Neural cell (in vitro differentiated cells): ENCODE results near the gene DOCK2. TPM values are rescaled to one million over a fixed set of nuclear protein-coding genes. Genes with fewer than 3 reads are reported as not detected.

Experiments used
- H2AFZ ChIP-seq: fragments of 200-600, 300-800 bp; sonication (generic), shearing (Covaris generic); 2 replicates; pipeline ENCODE4 v1.6.0; 2014; ENCODE audit warnings: low read depth, mild to moderate bottlenecking, antibody characterized with exemption, low read length, moderate library complexity
- H3F3A ChIP-seq: fragments of 200-600 bp; shearing (Covaris generic); 2 replicates; pipeline ENCODE4 v1.6.1; 2016; ENCODE audit warnings: mild to moderate bottlenecking, moderate library complexity, mixed read lengths, antibody characterized with exemption, low read length; ENCODE audit not compliant: insufficient read depth, poor library complexity, severe bottlenecking
- H3K27ac ChIP-seq: fragments of 200-600, 300-800 bp; sonication (generic), shearing (Covaris generic); 2 replicates; pipeline ENCODE4 v1.5.1; 2014; ENCODE audit warnings: mild to moderate bottlenecking, low read length, moderate library complexity
- H3K27me3 ChIP-seq: fragments of 300-800, 200-600 bp; sonication (generic), shearing (Covaris generic); 2 replicates; pipeline ENCODE4 v1.6.0; 2014; ENCODE audit warnings: mild to moderate bottlenecking, low read depth, low read length, moderate library complexity; ENCODE audit not compliant: insufficient read depth
- H3K36me3 ChIP-seq: fragments of 300-800, 200-600 bp; sonication (generic), shearing (Covaris generic); 2 replicates; pipeline ENCODE4 v1.5.1; 2014; ENCODE audit warnings: mild to moderate bottlenecking, antibody characterized with exemption, low read length, moderate library complexity; ENCODE audit not compliant: insufficient read depth
- H3K4me2 ChIP-seq: fragments of 300-800, 200-600 bp; sonication (generic), shearing (Covaris generic); 2 replicates; pipeline ENCODE4 v1.6.0; 2014; ENCODE audit warnings: mild to moderate bottlenecking, low read length
- H3K4me3 ChIP-seq: fragments of 300-800, 200-600 bp; sonication (generic), shearing (Covaris generic); 2 replicates; pipeline ENCODE4 v1.5.1; 2014; ENCODE audit warnings: mild to moderate bottlenecking, low read length, moderate library complexity
- H3K79me2 ChIP-seq: fragments of 200-600 bp; shearing (Covaris generic); replicated peaks from 2 replicates; pipeline ENCODE4 v1.6.0; 2014; ENCODE audit warnings: mild to moderate bottlenecking, low read length, moderate library complexity; ENCODE audit not compliant: insufficient read depth
- H3K9ac ChIP-seq: fragments of 300-800, 200-600 bp; sonication (generic), shearing (Covaris generic); 2 replicates; pipeline ENCODE4 v1.6.1; 2016; ENCODE audit warnings: mild to moderate bottlenecking, low read length, mixed read lengths
- H3K9me2 ChIP-seq: fragments of 200-600 bp; shearing (Covaris generic); 2 replicates; pipeline ENCODE4 v1.6.1; 2016; ENCODE audit warnings: mild to moderate bottlenecking, low read length, mixed read lengths; ENCODE audit not compliant: insufficient read depth
- H3K9me3 ChIP-seq: fragments of 200-600, 300-800 bp; sonication (generic), shearing (Covaris generic); 2 replicates; pipeline ENCODE4 v1.6.1; 2016; ENCODE audit warnings: mild to moderate bottlenecking, mixed run types, low read length, moderate library complexity, mixed read lengths
- H4K20me1 ChIP-seq: fragments of 200-600 bp; shearing (Covaris generic); 2 replicates; pipeline ENCODE4 v1.6.1; 2016; ENCODE audit warnings: mild to moderate bottlenecking, mixed run types; ENCODE audit not compliant: insufficient read depth
- EP300 ChIP-seq: fragments of 450-650 bp; conservative IDR thresholded peaks from 2 replicates; pipeline ENCODE4 v1.6.1; 2014; ENCODE audit warnings: antibody characterized with exemption, mild to moderate bottlenecking, moderate library complexity; ENCODE audit not compliant: poor library complexity, severe bottlenecking
- EZH2 ChIP-seq: fragments of 200-600, 300-800 bp; shearing (Covaris generic), sonication (generic); IDR thresholded peaks from 2 replicates; pipeline ENCODE4 v1.6.1; 2014; ENCODE audit warnings: antibody characterized with exemption, low read length, borderline replicate concordance, mild to moderate bottlenecking; ENCODE audit not compliant: insufficient read depth, poor library complexity, severe bottlenecking
- MXI1 ChIP-seq: fragments of 450-650 bp; conservative IDR thresholded peaks from 2 replicates; pipeline ENCODE4 v1.6.1; 2014; ENCODE audit warnings: antibody characterized with exemption, mild to moderate bottlenecking; ENCODE audit not compliant: poor library complexity, severe bottlenecking
- POLR2AphosphoS5 ChIP-seq: IDR thresholded peaks from 2 replicates; pipeline ENCODE4 v1.6.1; 2012
- RAD21 ChIP-seq: fragments of 450-650 bp; conservative IDR thresholded peaks from 2 replicates; pipeline ENCODE4 v1.6.1; 2014; ENCODE audit warnings: antibody characterized with exemption, mild to moderate bottlenecking, moderate library complexity
- SMC3 ChIP-seq: fragments of 450-650 bp; conservative IDR thresholded peaks from 2 replicates; pipeline ENCODE4 v1.6.1; 2014; ENCODE audit warnings: antibody characterized with exemption, mild to moderate bottlenecking, moderate library complexity; ENCODE audit not compliant: poor library complexity
- TAF1 ChIP-seq: IDR thresholded peaks from 2 replicates; pipeline ENCODE4 v1.6.1; 2012; ENCODE audit warnings: low read depth
- polyA plus RNA-seq: library from polyadenylated mRNA; depleted of rRNA; stranded (reverse); fragments of >200 nt; gene quantifications from 2 replicates; pipeline ENCODE4 v1.2.3, GENCODE V29; 2014
- TF ChIP-seq, protein P1 (sequence below): fragments of 450-650 bp; IDR thresholded peaks from 2 replicates; pipeline ENCODE4 v1.5.1; 2014; ENCODE audit warnings: antibody characterized with exemption, mild to moderate bottlenecking, moderate library complexity; ENCODE audit not compliant: poor library complexity, severe bottlenecking
- TF ChIP-seq, protein P2 (sequence below): IDR thresholded peaks from 2 replicates; pipeline ENCODE4 v1.6.1; 2012; ENCODE audit warnings: borderline replicate concordance

Gene DOCK2
- polyA plus RNA-seq, 1 donor from 2014 or later, result 0.15 TPM

GRCh38 chr5:169801781-169802180, 164.7 kb downstream of the DOCK2 start:
- Histone ChIP-seq H3K4me3 (no peak overlapping the region), H3F3A (no peaks in the 10 kb centered on the region), H3K9ac (no peak overlapping the region), H2AFZ (no peak overlapping the region), H3K4me2 (no peak overlapping the region), H3K27me3 (no peaks in the 10 kb centered on the region), H3K79me2 (no peaks in the 10 kb centered on the region), H3K27ac (no peak overlapping the region), H3K9me3 (no peaks in the 10 kb centered on the region), H4K20me1 (no peaks in the 10 kb centered on the region), H3K9me2 (no peaks in the 10 kb centered on the region), H3K36me3 (no peaks in the 10 kb centered on the region)
- TF ChIP-seq POLR2AphosphoS5 (no peak), MXI1 (no peak), TAF1 (no peak), EZH2 (no peak), EP300 (no peak), SMC3 (no peak), RAD21 (no peak)
- TF ChIP-seq, protein P1, sequence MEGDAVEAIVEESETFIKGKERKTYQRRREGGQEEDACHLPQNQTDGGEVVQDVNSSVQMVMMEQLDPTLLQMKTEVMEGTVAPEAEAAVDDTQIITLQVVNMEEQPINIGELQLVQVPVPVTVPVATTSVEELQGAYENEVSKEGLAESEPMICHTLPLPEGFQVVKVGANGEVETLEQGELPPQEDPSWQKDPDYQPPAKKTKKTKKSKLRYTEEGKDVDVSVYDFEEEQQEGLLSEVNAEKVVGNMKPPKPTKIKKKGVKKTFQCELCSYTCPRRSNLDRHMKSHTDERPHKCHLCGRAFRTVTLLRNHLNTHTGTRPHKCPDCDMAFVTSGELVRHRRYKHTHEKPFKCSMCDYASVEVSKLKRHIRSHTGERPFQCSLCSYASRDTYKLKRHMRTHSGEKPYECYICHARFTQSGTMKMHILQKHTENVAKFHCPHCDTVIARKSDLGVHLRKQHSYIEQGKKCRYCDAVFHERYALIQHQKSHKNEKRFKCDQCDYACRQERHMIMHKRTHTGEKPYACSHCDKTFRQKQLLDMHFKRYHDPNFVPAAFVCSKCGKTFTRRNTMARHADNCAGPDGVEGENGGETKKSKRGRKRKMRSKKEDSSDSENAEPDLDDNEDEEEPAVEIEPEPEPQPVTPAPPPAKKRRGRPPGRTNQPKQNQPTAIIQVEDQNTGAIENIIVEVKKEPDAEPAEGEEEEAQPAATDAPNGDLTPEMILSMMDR, result no peak
- TF ChIP-seq, protein P2, sequence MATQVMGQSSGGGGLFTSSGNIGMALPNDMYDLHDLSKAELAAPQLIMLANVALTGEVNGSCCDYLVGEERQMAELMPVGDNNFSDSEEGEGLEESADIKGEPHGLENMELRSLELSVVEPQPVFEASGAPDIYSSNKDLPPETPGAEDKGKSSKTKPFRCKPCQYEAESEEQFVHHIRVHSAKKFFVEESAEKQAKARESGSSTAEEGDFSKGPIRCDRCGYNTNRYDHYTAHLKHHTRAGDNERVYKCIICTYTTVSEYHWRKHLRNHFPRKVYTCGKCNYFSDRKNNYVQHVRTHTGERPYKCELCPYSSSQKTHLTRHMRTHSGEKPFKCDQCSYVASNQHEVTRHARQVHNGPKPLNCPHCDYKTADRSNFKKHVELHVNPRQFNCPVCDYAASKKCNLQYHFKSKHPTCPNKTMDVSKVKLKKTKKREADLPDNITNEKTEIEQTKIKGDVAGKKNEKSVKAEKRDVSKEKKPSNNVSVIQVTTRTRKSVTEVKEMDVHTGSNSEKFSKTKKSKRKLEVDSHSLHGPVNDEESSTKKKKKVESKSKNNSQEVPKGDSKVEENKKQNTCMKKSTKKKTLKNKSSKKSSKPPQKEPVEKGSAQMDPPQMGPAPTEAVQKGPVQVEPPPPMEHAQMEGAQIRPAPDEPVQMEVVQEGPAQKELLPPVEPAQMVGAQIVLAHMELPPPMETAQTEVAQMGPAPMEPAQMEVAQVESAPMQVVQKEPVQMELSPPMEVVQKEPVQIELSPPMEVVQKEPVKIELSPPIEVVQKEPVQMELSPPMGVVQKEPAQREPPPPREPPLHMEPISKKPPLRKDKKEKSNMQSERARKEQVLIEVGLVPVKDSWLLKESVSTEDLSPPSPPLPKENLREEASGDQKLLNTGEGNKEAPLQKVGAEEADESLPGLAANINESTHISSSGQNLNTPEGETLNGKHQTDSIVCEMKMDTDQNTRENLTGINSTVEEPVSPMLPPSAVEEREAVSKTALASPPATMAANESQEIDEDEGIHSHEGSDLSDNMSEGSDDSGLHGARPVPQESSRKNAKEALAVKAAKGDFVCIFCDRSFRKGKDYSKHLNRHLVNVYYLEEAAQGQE, result no peak

- no peak overlapping the region for H3K27ac ChIP-seq
- no peaks in the 10 kb centered on the region for H3K79me2 ChIP-seq
- no peak overlapping the region for H3K4me2 ChIP-seq
- TF ChIP-seq SMC3, result no peak
- TF ChIP-seq TAF1, result no peak
- no peak for TF ChIP-seq EP300
- TF ChIP-seq MXI1, result no peak
- TF ChIP-seq RAD21, result no peak
- TF ChIP-seq, protein P2, result no peak
- no peak for TF ChIP-seq POLR2AphosphoS5
- H3K36me3 ChIP-seq, result no peaks in the 10 kb centered on the region
- no peaks in the 10 kb centered on the region for H3K9me3 ChIP-seq
- no peaks in the 10 kb centered on the region for H3F3A ChIP-seq
- H4K20me1 ChIP-seq, result no peaks in the 10 kb centered on the region
- no peak overlapping the region for H3K9ac ChIP-seq
- no peaks in the 10 kb centered on the region for H3K27me3 ChIP-seq
- H3K9me2 ChIP-seq, result no peaks in the 10 kb centered on the region
- no peak overlapping the region for H2AFZ ChIP-seq
- H3K4me3 ChIP-seq, result no peak overlapping the region
These were observed 166.3 kb downstream of the DOCK2 start for GRCh38 chr5:169803077-169803981.
